NB4 (cell line): Measurements from ENCODE around the gene KLF17.

ENCODE experiments used
- CTCF ChIP-seq: IDR thresholded peaks from one replicate; pipeline ENCODE4 v1.5.1; 2012; ENCODE audit warnings: low read depth, low read length
- MAX ChIP-seq: IDR thresholded peaks from 2 replicates; pipeline ENCODE4 v1.6.1; 2011; ENCODE audit warnings: low read depth, low read length
- MYC ChIP-seq: IDR thresholded peaks from 2 replicates; pipeline ENCODE4 v1.6.1; 2011; ENCODE audit warnings: low read depth, low read length
- POLR2A ChIP-seq: IDR thresholded peaks from 2 replicates; pipeline ENCODE4 v1.6.1; 2011; ENCODE audit warnings: mild to moderate bottlenecking; ENCODE audit not compliant: insufficient read length; ENCODE audit errors: extremely low read depth

- no peak for TF ChIP-seq CTCF
- TF ChIP-seq POLR2A = no peak
- no peak for TF ChIP-seq MAX
- TF ChIP-seq MYC = no peak
These were observed 41.2 kb upstream of the KLF17 start for GRCh38 chr1:44077421-44077820.
